Right lobe of liver (tissue), 6 donors: ENCODE results near the gene MAP4K3. TPM values are rescaled to one million over a fixed set of nuclear protein-coding genes. Genes with fewer than 3 reads are reported as not detected.

Experiments used
- ATAC-seq, 4 donors: fragments of 200-7000 bp; cut with Tn5 transposase; one replicate each; pipeline ENCODE4 v1.9.1; 2020; ENCODE audit warnings: mild to moderate bottlenecking in 4 of 4, moderate library complexity in 4 of 4
- DNase-seq, 3 donors: peaks; one replicate each; pipeline ENCODE4 v3.0.0-alpha.2; 2020
- H3K27ac ChIP-seq, 3 donors: fragments of 200-600 bp; one replicate each; pipeline ENCODE4 v1.8.0; 2022
- H3K27me3 ChIP-seq, 2 donors: fragments of 200-600 bp; one replicate each; pipeline ENCODE4 v1.8.0; 2022
- H3K36me3 ChIP-seq, 4 donors: fragments of 200-600 bp; sonication (generic) in 1 of 4; one replicate each; pipeline versions ENCODE4 v1.5.1 to v1.8.0; 2017 to 2022; ENCODE audit warnings: control low read depth in 1 of 4
- H3K4me1 ChIP-seq, 4 donors: fragments of 200-600 bp; sonication (generic) in 1 of 4; one replicate each; pipeline versions ENCODE4 v1.5.1 to v1.8.0; 2017 to 2022; ENCODE audit warnings: control low read depth in 1 of 4
- H3K4me3 ChIP-seq, 3 donors: fragments of 200-600 bp; one replicate each; pipeline ENCODE4 v1.8.0; 2022
- H3K9me3 ChIP-seq, 4 donors: fragments of 200-600 bp; sonication (generic) in 1 of 4; one replicate each; pipeline versions ENCODE4 v1.5.1 to v1.8.0; 2017 to 2022; ENCODE audit warnings: control low read depth in 1 of 4
- POLR2A ChIP-seq: fragments of 450-650 bp; IDR thresholded peaks from one replicate; pipeline ENCODE4 v1.6.1; 2017; ENCODE audit warnings: antibody characterized with exemption, mild to moderate bottlenecking
- WGBS: methylation state at CpG from one replicate; pipeline ENCODE4 v1.1.6; 2018; ENCODE audit warnings: low coverage, low lambda C conversion rate; ENCODE audit not compliant: insufficient coverage; ENCODE audit errors: missing lambda C conversion rate; 5-methylcytosine and 5-hydroxymethylcytosine counted together
- intact Hi-C, 2 donors: fragments of 100-400 bp; cut with DNase I; formaldehyde crosslinking; loops; one replicate each; pipeline versions ENCODE4 v1.11.2 to v1.14.1; 2022
- small RNA-seq, 2 experiments: library from RNA; depleted of rRNA; stranded (forward); fragments of <200 nt; gene quantifications; one replicate each; pipeline ENCODE3, GENCODE V24; 2016
- total RNA-seq, 6 experiments: library from RNA; depleted of rRNA in 2 of 6; stranded (reverse); fragments of >200 nt in 2 of 6; fragmentation: NEBNext Ultra II Directional in 3 of 6; extraction: Animal tissue kit (Norgen Biotek cat#: 25700) in 3 of 6; gene quantifications; one replicate each; pipeline versions ENCODE4 v1.1.0 to v1.2.4, GENCODE V29; 2016 to 2023
- TF ChIP-seq, protein P1 (sequence below), 4 donors: fragments of 200-600 bp in 3 of 4; fragments of 450-650 bp in 1 of 4; IDR thresholded peaks; one replicate each; pipeline versions ENCODE4 v1.5.1 to v1.8.0; 2016 to 2022; ENCODE audit warnings: antibody characterized with exemption in 4 of 4, mild to moderate bottlenecking in 2 of 4
- donor health status: DM: no; HTN: yes; CAD: no.
- donor health status: DM: no; HTN: no; CAD: no.
- donor health status: DM: no; HTN: no; CAD: no.
- donor health status: DM: no; HTN: yes; CAD: no.
- donor health status: DM: no; HTN: yes; CAD: no.

The MAP4K3 gene
- total RNA-seq, 6 experiments from 2014 or later: 14.5 to 24.8 (median 17.1) TPM

GRCh38 chr2:39202639-39203369 lies 234.3 kb downstream of the MAP4K3 start:
- ATAC-seq: no peak
- Histone ChIP-seq H3K27me3 (no peaks in the 10 kb centered on the region), H3K36me3 (no peaks in the 10 kb centered on the region), H3K9me3 (no peaks in the 10 kb centered on the region), H3K4me1 (no peaks in the 10 kb centered on the region), H3K27ac (no peak overlapping the region), H3K4me3 (no peak overlapping the region)
- WGBS: 56% methylated on average over 1 of the region's 1 CpG
- intact Hi-C loops: no loop called here
- no peak for DNase-seq
- TF ChIP-seq, protein P1, sequence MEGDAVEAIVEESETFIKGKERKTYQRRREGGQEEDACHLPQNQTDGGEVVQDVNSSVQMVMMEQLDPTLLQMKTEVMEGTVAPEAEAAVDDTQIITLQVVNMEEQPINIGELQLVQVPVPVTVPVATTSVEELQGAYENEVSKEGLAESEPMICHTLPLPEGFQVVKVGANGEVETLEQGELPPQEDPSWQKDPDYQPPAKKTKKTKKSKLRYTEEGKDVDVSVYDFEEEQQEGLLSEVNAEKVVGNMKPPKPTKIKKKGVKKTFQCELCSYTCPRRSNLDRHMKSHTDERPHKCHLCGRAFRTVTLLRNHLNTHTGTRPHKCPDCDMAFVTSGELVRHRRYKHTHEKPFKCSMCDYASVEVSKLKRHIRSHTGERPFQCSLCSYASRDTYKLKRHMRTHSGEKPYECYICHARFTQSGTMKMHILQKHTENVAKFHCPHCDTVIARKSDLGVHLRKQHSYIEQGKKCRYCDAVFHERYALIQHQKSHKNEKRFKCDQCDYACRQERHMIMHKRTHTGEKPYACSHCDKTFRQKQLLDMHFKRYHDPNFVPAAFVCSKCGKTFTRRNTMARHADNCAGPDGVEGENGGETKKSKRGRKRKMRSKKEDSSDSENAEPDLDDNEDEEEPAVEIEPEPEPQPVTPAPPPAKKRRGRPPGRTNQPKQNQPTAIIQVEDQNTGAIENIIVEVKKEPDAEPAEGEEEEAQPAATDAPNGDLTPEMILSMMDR (IDR thresholded peaks at IDR 0.05): no peak
- no peak for TF ChIP-seq POLR2A

Small RNA genes within 50 kb of the gene (small RNA-seq; reads per million reads assigned to genes)
- 0 reads per million in 2 experiments for gene RF00272

Other genes starting within 250 kb of the MAP4K3 start
- gene CDKL4, start 193.3 kb downstream of the MAP4K3 start, total RNA-seq: under 1 TPM in 3 of 6 experiments, not detected in 3; 0.18 to 0.27 (median 0.25) TPM
- gene TMEM178A, start 228.6 kb upstream of the MAP4K3 start, total RNA-seq: 1 to 10 TPM in 3 of 6 experiments, under 1 TPM in 2, not detected in 1; 0.25 to 1.7 (median 1.4) TPM